ENCODE results near the gene SAMSN1.

SAMSN1 gene

GRCh38 chr21:14545906-14546480 lies at the start of gene SAMSN1:
SAMSN1 (minus strand) TSS chr21:14546315; CDS start chr21:14546261, 54 bp downstream.
- no peak for FAIRE-seq

GRCh38 chr21:14595449-14595848 lies 49.3 kb upstream of the SAMSN1 start:
- peak; percentile 18 for FAIRE-seq

- no peak for FAIRE-seq
Observed at GRCh38 chr21:14594967-14595366, 48.9 kb upstream of the SAMSN1 start.

GRCh38 chr21:14593230-14593629 lies 47.1 kb upstream of the SAMSN1 start:
- peak; percentile 78 for FAIRE-seq

- FAIRE-seq: no peak
Observed at GRCh38 chr21:14592296-14593000, 46.3 kb upstream of the SAMSN1 start.

- FAIRE-seq: no peak
Observed at GRCh38 chr21:14591882-14592281, 45.8 kb upstream of the SAMSN1 start.

- no peak for FAIRE-seq
Observed at GRCh38 chr21:14591377-14591776, 45.3 kb upstream of the SAMSN1 start.

GRCh38 chr21:14589855-14590563 lies 43.9 kb upstream of the SAMSN1 start:
- peak; percentile 53 for FAIRE-seq

GRCh38 chr21:14587266-14587665 lies 41.2 kb upstream of the SAMSN1 start:
- no peak for FAIRE-seq

- no peak for FAIRE-seq
Observed at GRCh38 chr21:14585122-14585521, 39.0 kb upstream of the SAMSN1 start.

- FAIRE-seq: no peak
Observed at GRCh38 chr21:14584357-14585095, 38.4 kb upstream of the SAMSN1 start.

- no peak for FAIRE-seq
Observed at GRCh38 chr21:14583629-14584255, 37.6 kb upstream of the SAMSN1 start.

GRCh38 chr21:14582934-14583628 lies 37.0 kb upstream of the SAMSN1 start:
- no peak for FAIRE-seq

GRCh38 chr21:14581902-14582457 lies 35.9 kb upstream of the SAMSN1 start:
- no peak for FAIRE-seq

- FAIRE-seq: no peak
Observed at GRCh38 chr21:14573244-14573643, 27.1 kb upstream of the SAMSN1 start.

- no peak for FAIRE-seq
Observed at GRCh38 chr21:14572204-14572780, 26.2 kb upstream of the SAMSN1 start.

GRCh38 chr21:14569868-14570267 lies 23.8 kb upstream of the SAMSN1 start:
- no peak for FAIRE-seq

- FAIRE-seq: no peak
Observed at GRCh38 chr21:14569026-14569621, 23.0 kb upstream of the SAMSN1 start.

GRCh38 chr21:14567331-14568279 lies 21.5 kb upstream of the SAMSN1 start:
- FAIRE-seq: no peak

GRCh38 chr21:14566894-14567293 lies 20.8 kb upstream of the SAMSN1 start:
- no peak for FAIRE-seq
